ENCODE results near the gene RAMACL. TPM values are rescaled to one million over a fixed set of nuclear protein-coding genes. Genes with fewer than 3 reads are reported as not detected.

The RAMACL gene
- total and polyA plus RNA-seq, 4 donors, result 0.22 to 0.59 (median 0.31) TPM

DNA sequence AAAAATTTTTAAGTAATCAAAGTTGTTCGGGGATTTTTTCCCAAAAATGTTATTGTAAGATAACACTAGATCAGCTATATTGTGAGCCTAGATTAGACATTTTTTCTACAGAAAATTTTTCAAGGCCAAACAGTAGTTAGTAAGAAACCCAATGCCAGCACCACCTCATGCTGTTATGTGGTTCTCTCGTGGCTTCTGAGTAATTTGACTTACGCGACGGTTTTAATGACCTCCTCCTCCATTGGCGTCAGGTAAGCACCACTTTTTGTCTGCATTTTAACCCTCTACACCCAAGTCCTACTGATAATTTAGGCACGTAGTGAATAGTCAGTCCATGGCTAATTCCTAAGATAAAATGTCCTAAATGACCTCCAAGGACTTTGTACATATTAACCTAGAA lies 30.9 kb upstream of the RAMACL start:
- Histone ChIP-seq H3K27ac (ENCODE audit: low read depth in 1 of 2, low read length in 2 of 2) (no peak overlapping the region), H3K4me1 (ENCODE audit: control insufficient read depth in 4 of 4, insufficient read depth in 4 of 4, low read length in 3 of 4) (peaks cover 0 to 6% (median 0%) of the 10 kb centered on the region in 4 donors), H3K4me3 (ENCODE audit: low read depth in 1 of 3, low read length in 3 of 3) (no peak overlapping the region), H3K9me3 (ENCODE audit: control insufficient read depth in 4 of 4, low read length in 3 of 4) (no peaks in the 10 kb centered on the region), H3K36me3 (ENCODE audit: control insufficient read depth in 4 of 4, insufficient read depth in 3 of 4, low read depth in 1 of 4, low read length in 3 of 4) (no peaks in the 10 kb centered on the region), H3K9ac (ENCODE audit: low read depth in 1 of 2, low read length in 2 of 2) (no peak overlapping the region), H3K27me3 (ENCODE audit: control insufficient read depth in 4 of 4, insufficient read depth in 4 of 4, low read length in 3 of 4) (no peaks in the 10 kb centered on the region)
- 93% methylated on average over 7 of the region's 7 CpGs for WGBS
- no peak for DNase-seq (ENCODE audit: low spot score)
- TF ChIP-seq SP1 (IDR thresholded peaks at IDR 0.05) (no peak), TAF1 (conservative IDR thresholded peaks at IDR 0.05) (no peak), EGR1 (IDR thresholded peaks at IDR 0.05; ENCODE audit: low read depth in 2 of 2) (no peak)
- TF ChIP-seq, protein P1, sequence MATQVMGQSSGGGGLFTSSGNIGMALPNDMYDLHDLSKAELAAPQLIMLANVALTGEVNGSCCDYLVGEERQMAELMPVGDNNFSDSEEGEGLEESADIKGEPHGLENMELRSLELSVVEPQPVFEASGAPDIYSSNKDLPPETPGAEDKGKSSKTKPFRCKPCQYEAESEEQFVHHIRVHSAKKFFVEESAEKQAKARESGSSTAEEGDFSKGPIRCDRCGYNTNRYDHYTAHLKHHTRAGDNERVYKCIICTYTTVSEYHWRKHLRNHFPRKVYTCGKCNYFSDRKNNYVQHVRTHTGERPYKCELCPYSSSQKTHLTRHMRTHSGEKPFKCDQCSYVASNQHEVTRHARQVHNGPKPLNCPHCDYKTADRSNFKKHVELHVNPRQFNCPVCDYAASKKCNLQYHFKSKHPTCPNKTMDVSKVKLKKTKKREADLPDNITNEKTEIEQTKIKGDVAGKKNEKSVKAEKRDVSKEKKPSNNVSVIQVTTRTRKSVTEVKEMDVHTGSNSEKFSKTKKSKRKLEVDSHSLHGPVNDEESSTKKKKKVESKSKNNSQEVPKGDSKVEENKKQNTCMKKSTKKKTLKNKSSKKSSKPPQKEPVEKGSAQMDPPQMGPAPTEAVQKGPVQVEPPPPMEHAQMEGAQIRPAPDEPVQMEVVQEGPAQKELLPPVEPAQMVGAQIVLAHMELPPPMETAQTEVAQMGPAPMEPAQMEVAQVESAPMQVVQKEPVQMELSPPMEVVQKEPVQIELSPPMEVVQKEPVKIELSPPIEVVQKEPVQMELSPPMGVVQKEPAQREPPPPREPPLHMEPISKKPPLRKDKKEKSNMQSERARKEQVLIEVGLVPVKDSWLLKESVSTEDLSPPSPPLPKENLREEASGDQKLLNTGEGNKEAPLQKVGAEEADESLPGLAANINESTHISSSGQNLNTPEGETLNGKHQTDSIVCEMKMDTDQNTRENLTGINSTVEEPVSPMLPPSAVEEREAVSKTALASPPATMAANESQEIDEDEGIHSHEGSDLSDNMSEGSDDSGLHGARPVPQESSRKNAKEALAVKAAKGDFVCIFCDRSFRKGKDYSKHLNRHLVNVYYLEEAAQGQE (IDR thresholded peaks at IDR 0.05), result no peak
- TF ChIP-seq, protein P2, sequence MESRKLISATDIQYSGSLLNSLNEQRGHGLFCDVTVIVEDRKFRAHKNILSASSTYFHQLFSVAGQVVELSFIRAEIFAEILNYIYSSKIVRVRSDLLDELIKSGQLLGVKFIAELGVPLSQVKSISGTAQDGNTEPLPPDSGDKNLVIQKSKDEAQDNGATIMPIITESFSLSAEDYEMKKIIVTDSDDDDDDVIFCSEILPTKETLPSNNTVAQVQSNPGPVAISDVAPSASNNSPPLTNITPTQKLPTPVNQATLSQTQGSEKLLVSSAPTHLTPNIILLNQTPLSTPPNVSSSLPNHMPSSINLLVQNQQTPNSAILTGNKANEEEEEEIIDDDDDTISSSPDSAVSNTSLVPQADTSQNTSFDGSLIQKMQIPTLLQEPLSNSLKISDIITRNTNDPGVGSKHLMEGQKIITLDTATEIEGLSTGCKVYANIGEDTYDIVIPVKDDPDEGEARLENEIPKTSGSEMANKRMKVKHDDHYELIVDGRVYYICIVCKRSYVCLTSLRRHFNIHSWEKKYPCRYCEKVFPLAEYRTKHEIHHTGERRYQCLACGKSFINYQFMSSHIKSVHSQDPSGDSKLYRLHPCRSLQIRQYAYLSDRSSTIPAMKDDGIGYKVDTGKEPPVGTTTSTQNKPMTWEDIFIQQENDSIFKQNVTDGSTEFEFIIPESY (IDR thresholded peaks at IDR 0.05), result no peak

DNA sequence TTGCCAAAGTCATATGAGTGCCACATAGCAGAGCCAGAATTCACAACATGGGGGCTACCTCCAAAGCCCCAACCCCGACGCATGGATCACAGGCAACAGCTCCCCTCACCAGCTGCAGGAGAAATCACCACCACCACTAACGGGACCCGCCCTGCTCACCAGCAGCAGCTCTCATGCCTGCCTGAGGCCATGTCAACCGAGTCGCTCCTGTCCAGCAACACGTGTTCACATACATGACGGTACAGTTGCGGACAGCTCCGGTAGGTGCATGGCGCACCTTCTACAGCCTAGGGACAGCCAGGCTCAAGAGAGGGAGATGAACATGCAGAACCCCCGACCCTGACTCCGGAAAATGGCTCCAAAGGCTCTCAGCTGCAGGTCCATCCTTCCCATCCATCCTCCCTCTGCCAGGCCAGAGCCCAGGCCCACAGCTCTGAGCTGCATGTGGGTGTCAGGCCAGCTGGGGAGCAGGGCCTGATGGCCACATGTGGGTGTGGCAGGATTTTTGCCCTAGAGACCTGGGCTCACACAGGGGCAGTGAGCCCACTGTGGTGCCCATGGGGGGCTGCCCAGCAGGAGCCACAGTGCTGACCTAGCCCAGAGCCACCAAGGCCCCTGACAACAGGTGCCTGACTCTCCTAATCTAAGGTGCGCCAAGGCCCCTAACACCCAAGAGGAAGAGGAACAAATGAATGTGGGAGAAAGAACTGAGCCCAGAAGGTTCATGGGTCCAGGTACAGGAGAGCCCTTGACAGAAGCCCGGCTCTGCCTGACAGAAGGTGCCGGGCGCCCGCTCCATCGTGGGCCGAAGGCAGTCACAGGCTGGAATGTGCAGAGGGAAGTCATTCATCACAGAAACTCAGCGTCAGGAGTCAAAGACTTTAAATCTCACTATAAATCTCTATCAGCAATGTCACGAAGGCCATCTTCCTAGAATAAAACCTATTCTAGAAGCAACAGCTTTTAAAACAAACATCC lies 30.1 kb upstream of the RAMACL start:
- no peaks in the 10 kb centered on the region for H3K9me3 ChIP-seq (ENCODE audit: control insufficient read depth in 4 of 4, low read length in 3 of 4)
- peaks cover 0 to 6% (median 0%) of the 10 kb centered on the region in 4 donors for H3K4me1 ChIP-seq (ENCODE audit: control insufficient read depth in 4 of 4, insufficient read depth in 4 of 4, low read length in 3 of 4)
- DNase-seq (ENCODE audit: low spot score), result no peak
- no peaks in the 10 kb centered on the region for H3K36me3 ChIP-seq (ENCODE audit: control insufficient read depth in 4 of 4, insufficient read depth in 3 of 4, low read depth in 1 of 4, low read length in 3 of 4)
- H3K27me3 ChIP-seq (ENCODE audit: control insufficient read depth in 4 of 4, insufficient read depth in 4 of 4, low read length in 3 of 4), result no peaks in the 10 kb centered on the region
- H3K27ac ChIP-seq (ENCODE audit: low read depth in 1 of 2, low read length in 2 of 2), result no peak overlapping the region
- H3K4me3 ChIP-seq (ENCODE audit: low read depth in 1 of 3, low read length in 3 of 3), result no peak overlapping the region
- WGBS, result 97% methylated on average over 22 of the region's 22 CpGs
- H3K9ac ChIP-seq (ENCODE audit: low read depth in 1 of 2, low read length in 2 of 2), result no peak overlapping the region
- TF ChIP-seq HNF4G (IDR thresholded peaks at IDR 0.05) (no peak), NR2F2 (IDR thresholded peaks at IDR 0.05) (no peak), FOXA2 (IDR thresholded peaks at IDR 0.05) (no peak), TAF1 (conservative IDR thresholded peaks at IDR 0.05) (no peak), FOXA1 (IDR thresholded peaks at IDR 0.05) (no peak), YY1 (IDR thresholded peaks at IDR 0.05) (no peak), RXRA (IDR thresholded peaks at IDR 0.05) (no peak), HNF4A (conservative IDR thresholded peaks at IDR 0.05) (no peak), GABPA (IDR thresholded peaks at IDR 0.05 in 1 of 2, conservative IDR thresholded peaks at IDR 0.05 in 1 of 2) (no peak), JUND (IDR thresholded peaks at IDR 0.05) (no peak), EGR1 (IDR thresholded peaks at IDR 0.05; ENCODE audit: low read depth in 2 of 2) (no peak), RAD21 (IDR thresholded peaks at IDR 0.05) (no peak), SP1 (IDR thresholded peaks at IDR 0.05) (no peak)
- TF ChIP-seq, protein P3, sequence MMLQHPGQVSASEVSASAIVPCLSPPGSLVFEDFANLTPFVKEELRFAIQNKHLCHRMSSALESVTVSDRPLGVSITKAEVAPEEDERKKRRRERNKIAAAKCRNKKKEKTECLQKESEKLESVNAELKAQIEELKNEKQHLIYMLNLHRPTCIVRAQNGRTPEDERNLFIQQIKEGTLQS (IDR thresholded peaks at IDR 0.05), result no peak
- TF ChIP-seq, protein P4, sequence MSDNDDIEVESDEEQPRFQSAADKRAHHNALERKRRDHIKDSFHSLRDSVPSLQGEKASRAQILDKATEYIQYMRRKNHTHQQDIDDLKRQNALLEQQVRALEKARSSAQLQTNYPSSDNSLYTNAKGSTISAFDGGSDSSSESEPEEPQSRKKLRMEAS (IDR thresholded peaks at IDR 0.05), result no peak
- TF ChIP-seq, protein P2 (IDR thresholded peaks at IDR 0.05), result no peak
- TF ChIP-seq, protein P5, sequence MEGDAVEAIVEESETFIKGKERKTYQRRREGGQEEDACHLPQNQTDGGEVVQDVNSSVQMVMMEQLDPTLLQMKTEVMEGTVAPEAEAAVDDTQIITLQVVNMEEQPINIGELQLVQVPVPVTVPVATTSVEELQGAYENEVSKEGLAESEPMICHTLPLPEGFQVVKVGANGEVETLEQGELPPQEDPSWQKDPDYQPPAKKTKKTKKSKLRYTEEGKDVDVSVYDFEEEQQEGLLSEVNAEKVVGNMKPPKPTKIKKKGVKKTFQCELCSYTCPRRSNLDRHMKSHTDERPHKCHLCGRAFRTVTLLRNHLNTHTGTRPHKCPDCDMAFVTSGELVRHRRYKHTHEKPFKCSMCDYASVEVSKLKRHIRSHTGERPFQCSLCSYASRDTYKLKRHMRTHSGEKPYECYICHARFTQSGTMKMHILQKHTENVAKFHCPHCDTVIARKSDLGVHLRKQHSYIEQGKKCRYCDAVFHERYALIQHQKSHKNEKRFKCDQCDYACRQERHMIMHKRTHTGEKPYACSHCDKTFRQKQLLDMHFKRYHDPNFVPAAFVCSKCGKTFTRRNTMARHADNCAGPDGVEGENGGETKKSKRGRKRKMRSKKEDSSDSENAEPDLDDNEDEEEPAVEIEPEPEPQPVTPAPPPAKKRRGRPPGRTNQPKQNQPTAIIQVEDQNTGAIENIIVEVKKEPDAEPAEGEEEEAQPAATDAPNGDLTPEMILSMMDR (IDR thresholded peaks at IDR 0.05; ENCODE audit: low read depth, low read length, missing input control), result no peak
